GM19238 (cell line): ENCODE measurements around the gene ATP9B.
"Not testable (repeated sequence)": the region's sequence is repeated elsewhere in the genome, so short reads cannot be mapped to it uniquely, and the experiment has no call there.

Experiments used
- DNase-seq: peaks from one replicate; pipeline ENCODE4 v3.0.0; 2011; ENCODE audit warnings: low spot score; ENCODE audit not compliant: insufficient read length

Gene ATP9B

GRCh38 chr18:79326413-79327198, 257.4 kb downstream of the ATP9B start:
- DNase-seq, result no peak

- DNase-seq, result no peak
These were observed 258.1 kb downstream of the ATP9B start for GRCh38 chr18:79327199-79327721.

GRCh38 chr18:79327915-79328314, 258.7 kb downstream of the ATP9B start:
- DNase-seq, result not testable (repeated sequence)

DNA sequence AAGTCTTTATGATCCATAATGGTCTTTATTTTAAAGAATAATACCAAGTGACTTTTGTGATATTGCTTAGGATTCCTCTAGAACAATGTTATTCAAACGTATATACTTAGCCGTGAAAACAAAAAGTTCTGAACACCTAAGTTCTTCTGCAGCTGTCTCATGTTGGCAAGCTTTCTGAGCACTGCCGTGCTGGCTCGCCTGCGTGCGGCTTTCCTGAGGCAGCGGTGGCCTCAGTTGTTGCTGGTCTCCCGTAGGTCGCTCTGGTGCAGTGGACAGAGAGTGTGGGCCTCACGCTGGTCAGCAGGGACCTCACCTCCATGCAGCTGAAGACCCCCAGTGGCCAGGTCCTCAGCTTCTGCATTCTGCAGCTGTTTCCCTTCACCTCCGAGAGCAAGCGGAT, 259.7 kb downstream of the ATP9B start:
- no peak for DNase-seq

- DNase-seq, result no peak
These were observed 260.6 kb downstream of the ATP9B start for GRCh38 chr18:79329786-79330185.

GRCh38 chr18:79332646-79333045, 263.5 kb downstream of the ATP9B start:
- no peak for DNase-seq

- no peak for DNase-seq
These were observed 263.9 kb downstream of the ATP9B start for GRCh38 chr18:79333046-79333445.

DNA sequence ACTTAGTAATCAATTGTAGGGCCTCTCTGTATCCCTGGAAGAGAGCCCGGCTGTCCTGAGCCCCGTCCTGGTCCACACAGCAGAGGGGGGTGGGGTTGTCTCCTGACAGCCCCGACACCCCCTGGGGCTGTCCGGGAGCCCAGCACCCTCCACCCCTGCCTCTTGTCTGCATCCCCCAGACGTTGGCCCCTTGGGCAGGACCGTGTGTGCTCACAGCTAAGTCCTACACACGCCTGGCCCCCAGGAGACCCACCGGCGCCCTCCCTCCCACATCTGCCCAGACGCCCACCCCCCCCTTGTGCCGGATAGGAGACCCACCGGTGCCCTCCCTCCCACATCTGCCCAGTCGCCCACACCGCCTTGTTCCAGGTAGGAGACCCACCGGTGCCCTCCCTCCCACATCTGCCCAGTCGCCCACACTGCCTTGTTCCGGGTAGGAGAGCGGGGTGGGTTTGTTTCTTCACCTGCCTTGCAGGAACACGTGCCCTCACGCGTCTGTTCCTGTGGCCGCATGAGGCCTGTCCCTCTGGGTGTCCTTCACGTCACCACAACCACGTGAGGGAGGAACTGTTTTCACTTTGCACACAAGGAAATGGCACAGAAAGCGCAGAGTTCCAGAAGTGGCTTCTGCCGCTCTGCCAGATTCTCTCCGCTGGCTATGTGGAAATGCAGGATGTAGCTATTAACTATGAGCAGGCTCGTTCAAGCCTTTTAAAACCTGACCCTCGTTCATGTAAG, 265.5 kb downstream of the ATP9B start:
- DNase-seq, result no peak

DNA sequence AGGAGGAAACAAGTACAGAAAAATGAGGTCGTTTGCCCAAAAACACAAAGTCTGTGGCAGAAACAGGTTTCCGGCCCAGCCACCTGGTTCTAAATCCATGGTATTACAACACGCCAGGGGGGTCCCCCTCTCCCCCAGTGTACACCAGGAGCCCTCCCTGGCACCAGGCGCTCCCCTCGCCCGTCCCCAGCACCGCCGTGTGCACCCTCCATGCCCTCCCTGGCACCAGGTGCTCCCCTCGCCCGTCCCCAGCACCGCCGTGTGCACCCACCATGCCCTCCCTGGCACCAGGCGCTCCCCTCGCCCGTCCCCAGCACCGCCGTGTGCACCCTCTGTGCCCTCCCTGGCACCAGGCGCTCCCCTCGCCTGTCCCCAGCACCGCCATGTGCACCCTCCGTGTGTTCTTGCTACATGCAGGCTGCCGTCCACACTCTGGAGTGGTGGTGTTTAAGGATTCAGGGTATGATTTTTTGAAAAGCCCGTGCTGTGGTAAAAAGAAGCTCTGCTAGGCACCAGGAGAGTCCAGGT, 266.7 kb downstream of the ATP9B start:
- DNase-seq, result no peak

DNA sequence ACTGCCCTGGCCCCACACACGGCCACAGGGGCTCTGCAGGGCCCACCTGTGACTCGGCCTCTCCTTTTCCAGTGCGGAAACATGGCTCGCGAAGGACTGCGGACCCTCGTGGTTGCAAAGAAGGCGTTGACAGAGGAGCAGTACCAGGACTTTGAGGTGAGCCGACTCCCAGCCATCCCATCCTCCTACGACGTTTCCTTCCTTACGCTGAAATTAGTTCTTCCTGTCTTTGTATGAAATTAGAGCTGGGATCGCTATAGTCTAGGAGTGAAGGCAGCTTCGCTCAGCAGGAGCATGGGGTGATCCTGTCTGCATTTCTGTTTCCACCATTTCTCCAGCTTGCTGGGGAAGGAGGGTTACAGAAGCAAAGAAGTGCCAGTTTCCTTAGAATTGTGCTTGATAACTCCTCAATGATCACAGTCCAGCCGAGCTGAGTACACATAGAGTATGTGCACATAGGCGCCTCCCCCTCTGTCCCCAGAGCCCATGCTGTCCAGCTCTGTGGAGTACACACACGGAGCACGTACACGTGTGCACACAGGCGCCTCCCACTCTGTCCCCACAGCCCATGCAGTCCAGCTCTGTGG, 267.5 kb downstream of the ATP9B start:
- DNase-seq, result no peak

GRCh38 chr18:79337184-79337583, 268.0 kb downstream of the ATP9B start:
- no peak for DNase-seq

DNA sequence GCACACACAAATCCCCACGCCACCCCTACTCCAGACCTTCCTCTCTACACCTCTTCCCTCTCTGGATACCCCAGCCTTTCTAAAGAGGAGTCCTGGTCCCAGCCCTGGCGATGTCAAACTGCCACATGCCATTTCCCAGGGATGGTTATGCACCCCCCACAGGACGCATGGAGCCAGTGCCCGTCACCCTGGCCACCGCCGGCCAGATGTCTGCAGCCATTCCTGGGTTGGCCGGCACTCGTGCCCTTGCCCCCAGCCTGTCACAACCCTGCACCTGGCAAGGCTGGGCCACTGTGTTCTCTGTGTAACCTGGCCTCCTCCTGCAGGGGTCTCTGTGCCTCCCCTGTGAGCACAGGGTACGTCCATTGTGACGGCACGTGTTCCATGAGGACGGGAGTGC, 268.4 kb downstream of the ATP9B start:
- no peak for DNase-seq

GRCh38 chr18:79339094-79339908, 270.1 kb downstream of the ATP9B start:
- DNase-seq, result no peak

DNA sequence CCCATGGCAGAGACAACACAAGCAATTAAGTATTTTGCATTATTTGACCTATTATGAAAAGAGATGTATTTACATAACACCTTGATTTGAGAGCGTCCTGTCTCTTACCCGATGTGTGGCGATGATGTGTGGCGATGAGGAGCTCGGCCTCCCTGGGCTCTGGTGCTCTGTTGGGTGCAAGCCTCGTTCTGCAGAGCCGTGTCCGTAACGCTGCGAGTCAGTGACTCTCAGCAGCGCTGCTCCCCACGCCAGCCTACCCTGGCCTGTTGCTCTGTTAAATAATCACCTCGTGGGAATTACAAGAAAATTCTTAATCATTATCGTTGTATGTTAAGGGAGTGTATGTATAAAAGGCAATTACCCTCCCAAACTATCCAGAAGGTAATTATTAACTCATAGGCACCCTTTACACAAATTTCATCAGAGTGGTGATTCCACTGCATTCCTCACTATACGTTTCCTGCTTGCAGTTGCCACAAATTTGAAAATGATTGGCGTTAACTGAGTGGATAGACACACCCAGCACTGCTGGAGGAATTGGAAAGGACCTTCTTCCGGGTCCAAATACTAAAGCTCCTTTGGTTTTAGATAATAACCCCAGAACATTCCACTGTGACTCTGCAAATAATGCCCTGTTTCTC, 274.5 kb downstream of the ATP9B start:
- DNase-seq, result no peak

- no peak for DNase-seq
These were observed 275.0 kb downstream of the ATP9B start for GRCh38 chr18:79344208-79344581.

DNA sequence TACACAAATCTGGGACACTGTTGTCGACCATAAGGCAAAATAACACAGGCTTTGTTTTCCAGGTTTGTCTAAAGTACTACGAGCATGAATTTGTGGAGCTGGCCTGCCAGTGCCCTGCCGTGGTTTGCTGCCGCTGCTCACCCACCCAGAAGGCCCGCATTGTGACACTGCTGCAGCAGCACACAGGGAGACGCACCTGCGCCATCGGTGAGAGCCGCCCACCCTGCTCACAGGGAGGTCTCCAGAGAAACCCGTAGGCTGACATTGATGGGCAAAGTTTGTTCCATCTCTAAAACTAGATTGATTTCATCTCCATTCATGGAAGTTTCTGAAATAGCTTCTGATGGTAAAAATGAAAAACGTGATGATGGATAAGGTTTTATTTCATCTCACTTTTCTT, 276.2 kb downstream of the ATP9B start:
- no peak for DNase-seq

DNA sequence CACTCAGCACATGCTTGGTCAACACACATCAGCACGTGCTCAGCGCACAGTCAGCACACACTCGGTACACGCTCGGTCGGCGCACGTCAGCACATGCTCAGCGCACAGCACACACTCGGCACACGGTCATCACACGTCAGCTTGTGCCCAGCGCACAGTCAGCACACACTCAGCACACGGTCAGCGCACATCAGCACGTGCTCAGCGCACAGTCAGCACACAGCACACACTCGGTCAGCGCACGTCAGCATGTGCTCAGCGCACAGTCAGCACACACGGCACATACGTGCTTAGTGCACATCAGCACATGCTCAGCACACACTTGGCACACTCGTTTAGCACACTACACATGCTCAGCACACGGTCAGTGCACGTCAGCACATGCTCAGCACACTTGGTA, 276.8 kb downstream of the ATP9B start:
- no peak for DNase-seq

DNA sequence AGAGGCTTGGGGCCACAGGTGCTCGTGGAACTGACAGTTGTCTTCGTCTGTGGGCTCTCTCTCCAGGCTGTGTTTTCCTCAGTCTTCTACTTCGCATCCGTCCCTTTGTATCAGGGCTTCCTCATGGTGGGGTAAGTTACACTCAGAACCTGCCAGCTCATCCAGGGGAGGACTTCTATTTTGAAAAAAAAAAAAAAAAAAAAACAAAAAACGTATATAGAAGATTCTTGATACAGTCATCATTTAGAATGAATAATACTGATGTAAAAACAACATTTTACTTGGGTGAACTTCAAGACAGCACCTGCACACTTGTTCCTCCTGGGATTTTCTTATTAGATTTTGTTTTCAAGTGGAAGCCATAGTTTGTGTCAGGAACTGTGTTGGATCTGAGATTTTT, 278.9 kb downstream of the ATP9B start:
- no peak for DNase-seq

DNA sequence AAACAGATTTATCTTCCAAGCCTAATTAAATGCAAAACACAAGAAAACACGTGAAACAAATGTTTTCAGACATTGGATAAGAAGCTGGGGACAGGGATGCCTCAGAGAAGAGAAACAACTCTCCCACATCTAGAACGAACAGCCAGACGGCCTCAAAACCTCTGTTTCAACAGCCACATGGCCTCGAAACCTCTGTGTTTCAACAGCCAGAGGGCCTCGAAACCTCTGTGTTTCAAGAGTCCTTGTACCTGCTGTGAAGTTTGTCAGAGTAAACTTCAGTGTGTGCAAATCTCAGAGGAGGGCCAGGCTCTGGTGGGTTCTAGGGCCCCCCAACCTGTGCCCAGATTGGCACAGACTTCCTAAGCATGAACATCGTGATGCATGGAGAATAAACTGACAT, 283.2 kb downstream of the ATP9B start:
- DNase-seq, result no peak

- no peak for DNase-seq
These were observed 284.1 kb downstream of the ATP9B start for GRCh38 chr18:79353267-79353666.

DNA sequence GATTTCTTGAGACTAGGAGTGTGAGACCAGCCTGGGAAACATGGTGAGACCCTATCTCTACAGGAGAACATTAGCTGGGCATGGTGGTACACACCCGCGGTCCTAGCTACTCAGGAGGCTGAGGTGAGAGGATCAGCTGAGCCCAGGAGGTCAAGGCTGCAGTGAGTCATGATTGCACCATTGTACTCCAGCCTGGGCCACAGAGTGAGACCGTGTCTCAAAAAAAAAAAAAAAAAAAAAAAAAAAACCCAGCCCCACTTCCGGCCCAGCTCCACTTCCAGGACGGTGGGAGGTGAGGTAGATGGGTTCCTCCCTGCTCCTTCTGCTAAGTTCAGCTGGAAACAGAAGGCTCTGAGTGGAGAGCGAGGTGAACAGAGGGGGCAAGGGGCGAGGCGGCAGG, 285.2 kb downstream of the ATP9B start:
- DNase-seq, result no peak
